ENCODE measurements around the gene CAV1.
A peak's percentile ranks its signal among the peaks of the same experiment; 100 is the strongest.
"Not testable (repeated sequence)": the region's sequence is repeated elsewhere in the genome, so short reads cannot be mapped to it uniquely, and the experiment has no call there.

Gene CAV1, protein sequence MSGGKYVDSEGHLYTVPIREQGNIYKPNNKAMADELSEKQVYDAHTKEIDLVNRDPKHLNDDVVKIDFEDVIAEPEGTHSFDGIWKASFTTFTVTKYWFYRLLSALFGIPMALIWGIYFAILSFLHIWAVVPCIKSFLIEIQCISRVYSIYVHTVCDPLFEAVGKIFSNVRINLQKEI

DNA sequence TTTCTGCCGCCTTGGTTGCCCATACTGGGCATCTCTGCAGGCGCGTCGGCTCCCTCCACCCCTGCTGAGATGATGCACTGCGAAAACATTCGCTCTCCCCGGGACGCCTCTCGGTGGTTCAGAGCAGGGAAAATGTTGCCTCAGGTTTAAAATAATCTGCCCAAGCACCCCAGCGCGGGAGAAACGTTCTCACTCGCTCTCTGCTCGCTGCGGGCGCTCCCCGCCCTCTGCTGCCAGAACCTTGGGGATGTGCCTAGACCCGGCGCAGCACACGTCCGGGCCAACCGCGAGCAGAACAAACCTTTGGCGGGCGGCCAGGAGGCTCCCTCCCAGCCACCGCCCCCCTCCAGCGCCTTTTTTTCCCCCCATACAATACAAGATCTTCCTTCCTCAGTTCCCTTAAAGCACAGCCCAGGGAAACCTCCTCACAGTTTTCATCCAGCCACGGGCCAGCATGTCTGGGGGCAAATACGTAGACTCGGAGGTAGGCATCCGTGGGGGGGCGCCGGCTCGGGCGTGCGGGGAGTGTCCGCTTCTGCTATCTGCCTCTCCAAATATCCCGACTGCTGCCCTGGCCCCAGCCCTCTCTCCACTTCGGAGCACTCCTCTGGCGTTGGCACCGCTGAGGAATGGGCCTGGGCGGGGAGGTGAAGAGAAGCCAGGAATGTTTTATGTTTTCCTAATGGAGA, at the start of gene CAV1:
TSS of gene CAV1 (plus strand) at position 428 of the 689 bp plus-strand sequence. CDS start at position 455, 27 bp downstream.
- no peak for DNase-seq (ENCODE audit: low read depth in 4 of 4, low spot score in 1 of 4)

DNA sequence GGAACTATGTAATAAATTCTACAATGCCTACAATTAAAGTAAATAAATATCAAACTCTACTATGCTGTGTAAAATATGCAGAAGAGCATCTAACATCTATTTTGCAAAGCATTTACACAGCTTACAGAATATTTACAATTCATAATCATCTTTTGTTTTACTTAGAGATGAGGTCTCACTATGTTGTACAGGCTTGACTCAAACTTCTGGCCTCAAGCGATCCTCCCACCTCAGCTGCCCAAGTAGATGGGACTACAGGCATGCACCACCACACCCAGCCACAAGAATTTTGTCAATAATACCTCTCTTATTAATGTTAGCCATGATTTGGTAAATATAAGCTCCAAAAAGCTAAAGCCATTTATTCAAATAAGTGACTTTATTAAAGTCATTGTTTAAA, 47.2 kb upstream of the CAV1 start:
- no peak for DNase-seq (ENCODE audit: low read depth in 4 of 4, low spot score in 1 of 4)

DNA sequence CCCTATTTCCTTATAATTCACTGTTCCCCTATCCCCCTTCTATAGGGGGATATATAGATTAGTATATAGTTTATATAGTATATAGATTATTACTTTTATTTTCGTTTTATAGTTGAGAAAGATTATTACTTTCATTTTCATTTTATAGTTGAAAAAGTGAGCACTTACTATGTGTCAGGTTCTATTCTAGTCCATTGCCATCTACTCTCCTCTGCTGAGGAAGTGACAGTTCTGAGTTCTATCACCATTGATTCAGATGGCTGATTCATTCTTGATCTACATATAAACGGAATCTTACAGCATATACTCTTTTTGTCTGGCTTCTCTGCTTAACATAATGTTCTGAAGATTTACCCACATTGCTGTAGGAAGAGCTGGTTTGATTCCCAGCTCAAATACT, 46.0 kb upstream of the CAV1 start:
- DNase-seq (ENCODE audit: low read depth in 4 of 4, low spot score in 1 of 4) = no peak

DNA sequence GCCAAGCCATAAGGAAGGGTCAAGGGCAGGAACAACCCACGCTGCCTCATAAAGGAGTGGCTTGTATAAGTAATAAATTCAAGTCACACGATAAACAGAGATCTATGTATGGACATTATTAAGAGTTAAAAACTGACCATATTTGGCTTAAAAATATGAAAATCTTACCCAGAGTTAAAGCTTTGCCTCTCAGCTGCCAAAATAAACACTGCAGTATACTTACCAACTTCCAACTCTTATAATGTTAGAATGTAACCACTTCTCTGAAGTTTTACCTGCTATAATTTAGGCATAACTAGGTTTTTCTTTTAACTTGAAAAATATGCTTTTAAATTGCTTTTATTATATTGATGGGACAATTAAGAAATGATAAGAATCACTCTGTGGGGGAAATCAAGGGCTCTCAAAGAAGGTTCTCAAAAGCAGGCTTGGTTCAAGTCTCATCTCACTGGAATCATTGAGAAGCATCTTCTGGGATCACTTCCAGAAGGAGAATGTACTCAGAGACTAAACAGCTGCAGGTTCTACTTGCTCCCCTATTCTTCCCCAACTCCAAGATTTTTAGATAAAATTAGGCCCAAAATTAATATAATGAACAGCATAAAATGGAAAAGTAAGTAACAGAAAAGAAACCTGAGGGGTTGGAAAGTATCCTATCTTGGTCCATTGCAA, 41.4 kb upstream of the CAV1 start:
- no peak for DNase-seq (ENCODE audit: low read depth in 4 of 4, low spot score in 1 of 4)

DNA sequence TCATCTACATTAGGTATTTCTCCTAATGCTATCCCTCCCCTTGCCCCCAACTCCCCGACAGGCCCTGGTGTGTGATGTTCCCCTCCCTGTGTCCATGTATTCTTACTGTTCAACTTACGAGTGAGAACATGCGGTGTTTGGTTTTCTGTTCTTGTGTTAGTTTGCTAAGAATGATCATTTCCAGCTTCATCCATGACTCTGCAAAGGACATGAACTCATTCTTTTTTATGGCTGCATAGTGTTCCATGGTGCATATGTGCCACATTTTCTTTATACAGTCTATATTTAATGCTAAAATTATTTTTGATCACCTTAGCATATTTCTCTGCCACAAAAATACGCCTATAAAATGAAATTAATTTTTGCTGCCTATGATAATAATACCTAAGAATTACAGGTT, 40.4 kb upstream of the CAV1 start:
- DNase-seq (ENCODE audit: low read depth in 4 of 4, low spot score in 1 of 4) = not testable (repeated sequence)

DNA sequence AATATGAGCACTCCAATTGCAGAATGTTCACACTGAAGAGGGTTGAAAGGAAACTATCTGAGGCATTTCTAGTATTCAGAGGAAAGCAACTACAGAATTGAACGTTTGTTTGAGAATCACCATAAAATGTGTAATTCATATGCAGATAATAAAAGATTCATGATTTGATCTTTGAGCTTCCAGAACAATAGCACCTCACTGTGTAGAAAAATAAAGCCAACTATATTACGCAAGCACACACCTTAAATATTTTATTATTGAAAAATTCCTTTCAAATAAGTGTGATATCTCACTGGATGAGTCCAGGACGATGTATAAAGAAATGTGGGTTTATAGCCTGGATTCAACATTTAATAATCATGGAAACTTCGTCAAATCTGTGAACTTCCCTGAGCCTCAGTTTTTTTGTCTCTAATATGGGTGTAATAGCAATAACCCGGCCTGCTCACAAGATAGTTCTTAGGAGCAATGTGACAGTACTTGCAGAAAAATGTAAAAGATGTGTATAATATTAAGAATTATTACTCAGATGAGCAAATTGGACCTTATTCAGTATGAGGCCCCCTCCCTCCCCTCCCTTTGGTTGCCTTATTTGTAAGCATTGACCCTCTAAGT, 36.8 kb upstream of the CAV1 start:
- no peak for DNase-seq (ENCODE audit: low read depth in 4 of 4, low spot score in 1 of 4)

DNA sequence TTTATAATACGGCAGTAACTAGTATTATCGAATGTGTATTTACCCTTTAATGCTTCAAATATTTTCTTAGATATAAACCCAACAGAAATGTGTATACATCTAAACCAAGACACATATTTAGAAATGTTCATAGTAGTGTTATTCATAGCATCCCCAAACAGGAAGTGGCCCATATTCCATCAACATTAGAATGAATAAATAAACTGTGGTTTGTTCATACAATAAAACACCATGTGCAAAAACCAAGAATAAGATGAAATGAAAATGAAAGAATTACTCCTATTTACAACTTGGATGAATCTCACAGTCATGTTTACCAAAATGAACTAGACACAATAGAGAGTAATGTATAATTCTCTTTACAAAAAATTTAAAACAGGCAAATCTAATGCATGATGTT, 34.5 kb upstream of the CAV1 start:
- DNase-seq (ENCODE audit: low read depth in 4 of 4, low spot score in 1 of 4) = no peak

DNA sequence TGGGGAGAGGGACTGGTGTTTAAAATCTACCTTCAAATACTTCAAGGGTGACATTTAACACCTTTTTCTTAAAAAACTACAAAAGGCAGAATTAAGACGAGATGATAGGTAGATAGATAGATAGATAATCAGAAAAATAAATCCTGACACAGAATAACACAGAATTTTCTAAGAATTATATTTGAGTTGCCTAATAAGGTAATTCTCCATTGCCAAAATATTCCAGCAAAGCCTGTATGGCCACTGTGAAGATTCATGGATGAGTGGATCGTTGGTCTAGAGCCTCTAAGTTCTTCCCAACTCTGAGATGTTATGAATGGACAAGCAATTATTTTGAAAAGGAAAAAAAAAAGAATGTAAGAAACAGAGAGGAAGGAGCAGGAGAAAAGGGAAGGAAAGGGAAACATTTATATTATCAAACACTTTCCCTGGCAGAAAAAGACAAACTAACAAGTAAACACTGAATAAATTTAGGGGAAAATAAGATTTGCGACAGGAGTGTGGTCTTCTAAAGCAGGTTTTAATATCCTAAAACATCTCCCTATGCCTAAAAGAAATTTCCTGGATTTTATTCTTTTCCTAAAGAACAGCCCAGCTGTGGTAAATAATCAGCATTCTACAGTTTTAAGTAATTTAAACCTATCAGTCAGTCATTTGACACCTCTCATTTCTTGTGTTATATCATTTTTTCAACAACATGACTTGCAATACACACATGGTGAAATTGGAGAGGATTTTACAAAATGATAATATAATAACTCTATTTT, 32.8 kb upstream of the CAV1 start:
- DNase-seq (ENCODE audit: low read depth in 4 of 4, low spot score in 1 of 4) = no peak

DNA sequence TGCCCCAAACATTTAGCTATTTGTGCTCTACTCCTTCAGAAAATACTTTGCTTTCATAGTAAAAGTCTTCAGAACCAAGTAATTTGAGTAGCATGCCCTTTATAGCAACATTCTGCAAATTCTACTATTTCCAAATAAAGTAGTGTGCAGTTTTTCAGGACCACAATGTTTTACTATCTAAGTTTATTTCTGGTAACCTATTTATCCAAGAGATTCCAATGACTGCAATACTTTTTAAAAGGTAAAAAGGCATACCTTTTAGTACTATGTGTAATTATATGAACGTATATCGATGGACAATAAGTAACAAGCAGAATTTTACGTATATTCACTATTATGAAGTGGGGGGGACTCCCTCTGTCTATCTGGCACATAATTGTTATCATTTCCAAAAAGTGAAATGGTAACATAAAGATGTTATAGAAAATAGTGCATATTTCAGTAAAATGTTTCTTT, 32.2 kb upstream of the CAV1 start:
- DNase-seq (ENCODE audit: low read depth in 4 of 4, low spot score in 1 of 4) = no peak

DNA sequence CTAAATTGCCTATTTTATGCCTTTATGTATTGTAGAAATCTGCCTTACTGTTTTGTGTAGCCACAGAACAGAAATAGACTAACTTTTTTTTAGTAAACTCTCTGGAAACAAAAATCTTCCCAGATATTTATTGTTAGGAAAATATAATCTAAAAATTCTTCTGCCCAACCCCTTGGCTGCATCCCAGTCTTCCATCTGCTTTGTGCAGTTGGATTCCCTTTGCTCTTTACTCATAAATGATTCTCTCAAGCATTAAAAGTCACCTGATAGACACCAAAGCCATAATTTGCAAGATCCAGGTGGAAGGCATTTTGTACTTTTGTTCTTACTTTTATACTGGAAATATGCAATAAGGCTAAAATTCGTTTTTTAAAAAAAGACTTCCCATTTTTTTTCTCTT, 31.4 kb upstream of the CAV1 start:
- DNase-seq (ENCODE audit: low read depth in 4 of 4, low spot score in 1 of 4) = no peak

DNA sequence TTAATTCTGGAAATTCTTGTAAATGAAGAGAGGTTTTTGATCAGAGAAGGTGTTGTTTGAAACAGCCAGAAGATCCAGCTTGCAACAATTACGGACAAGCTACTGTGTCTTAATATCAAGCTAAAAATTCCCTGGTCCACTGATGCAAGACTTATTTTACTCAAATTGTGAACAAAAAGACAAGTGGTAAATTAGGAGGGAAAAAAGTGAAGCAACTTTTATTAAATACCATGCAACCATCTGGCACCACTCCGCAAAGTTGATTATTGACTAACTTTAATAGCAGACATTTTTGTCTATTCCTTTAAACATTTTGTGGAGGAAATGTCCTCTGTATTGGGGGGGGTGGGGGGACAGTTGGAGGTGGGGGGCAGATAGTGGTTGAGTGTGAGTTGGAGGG, 30.4 kb upstream of the CAV1 start:
- DNase-seq (ENCODE audit: low read depth in 4 of 4, low spot score in 1 of 4) = no peak

DNA sequence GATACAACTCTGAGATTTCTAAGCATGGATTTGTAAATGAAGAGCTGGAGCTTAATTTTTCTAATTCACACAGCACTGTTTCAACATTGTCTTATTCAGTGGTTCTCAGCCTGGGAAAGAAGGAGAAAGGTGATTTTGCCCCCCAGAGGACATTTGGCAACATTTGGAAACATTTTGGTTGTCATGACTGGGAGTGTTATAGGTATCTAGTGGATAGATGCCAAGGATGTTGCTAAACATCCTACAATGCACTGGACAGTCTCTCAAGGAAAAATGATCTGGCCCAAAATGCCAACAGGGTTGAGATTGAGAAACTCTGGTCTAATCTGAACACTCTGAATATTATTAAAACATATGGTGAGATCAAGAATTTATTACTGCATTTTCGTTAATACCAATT, 29.1 kb upstream of the CAV1 start:
- no peak for DNase-seq (ENCODE audit: low read depth in 4 of 4, low spot score in 1 of 4)

DNA sequence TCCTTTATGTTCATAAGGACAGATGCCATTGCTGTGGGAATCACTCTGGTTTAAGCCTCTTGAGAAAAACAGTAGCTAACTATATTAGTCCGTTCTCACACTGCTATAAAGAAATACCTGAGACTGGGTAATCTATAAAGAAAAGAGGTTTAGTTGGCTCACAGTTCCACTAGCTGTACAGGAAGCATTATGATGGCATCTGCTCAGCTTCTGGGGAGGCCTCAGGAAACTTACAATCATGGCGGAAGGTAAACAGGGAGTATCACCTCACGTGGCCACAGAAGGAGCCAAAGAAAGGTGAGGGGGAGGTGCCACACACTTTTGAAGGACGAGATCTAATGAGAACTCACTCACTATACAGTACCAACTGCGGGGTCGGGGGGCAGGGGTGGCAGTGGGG, 28.2 kb upstream of the CAV1 start:
- DNase-seq (ENCODE audit: low read depth in 4 of 4, low spot score in 1 of 4) = no peak

DNA sequence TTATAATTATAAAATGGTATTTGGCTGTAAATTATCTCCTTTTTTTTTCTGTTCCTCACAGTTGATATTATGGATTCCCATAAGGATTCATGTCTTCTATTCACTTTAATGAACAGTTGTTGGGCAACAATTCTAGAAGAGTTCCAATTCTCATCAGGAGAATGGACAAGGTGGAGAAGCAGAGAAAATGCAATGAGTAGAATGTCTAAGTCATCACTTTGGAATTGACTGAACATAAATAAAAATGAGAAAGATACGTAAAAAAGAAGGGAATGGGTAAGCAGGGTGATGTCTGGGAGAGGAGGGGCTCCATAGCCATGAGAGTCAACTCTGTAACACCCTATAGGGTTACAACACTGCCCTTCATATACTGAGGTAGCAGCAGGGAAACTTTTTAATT, 27.1 kb upstream of the CAV1 start:
- no peak for DNase-seq (ENCODE audit: low read depth in 4 of 4, low spot score in 1 of 4)

DNA sequence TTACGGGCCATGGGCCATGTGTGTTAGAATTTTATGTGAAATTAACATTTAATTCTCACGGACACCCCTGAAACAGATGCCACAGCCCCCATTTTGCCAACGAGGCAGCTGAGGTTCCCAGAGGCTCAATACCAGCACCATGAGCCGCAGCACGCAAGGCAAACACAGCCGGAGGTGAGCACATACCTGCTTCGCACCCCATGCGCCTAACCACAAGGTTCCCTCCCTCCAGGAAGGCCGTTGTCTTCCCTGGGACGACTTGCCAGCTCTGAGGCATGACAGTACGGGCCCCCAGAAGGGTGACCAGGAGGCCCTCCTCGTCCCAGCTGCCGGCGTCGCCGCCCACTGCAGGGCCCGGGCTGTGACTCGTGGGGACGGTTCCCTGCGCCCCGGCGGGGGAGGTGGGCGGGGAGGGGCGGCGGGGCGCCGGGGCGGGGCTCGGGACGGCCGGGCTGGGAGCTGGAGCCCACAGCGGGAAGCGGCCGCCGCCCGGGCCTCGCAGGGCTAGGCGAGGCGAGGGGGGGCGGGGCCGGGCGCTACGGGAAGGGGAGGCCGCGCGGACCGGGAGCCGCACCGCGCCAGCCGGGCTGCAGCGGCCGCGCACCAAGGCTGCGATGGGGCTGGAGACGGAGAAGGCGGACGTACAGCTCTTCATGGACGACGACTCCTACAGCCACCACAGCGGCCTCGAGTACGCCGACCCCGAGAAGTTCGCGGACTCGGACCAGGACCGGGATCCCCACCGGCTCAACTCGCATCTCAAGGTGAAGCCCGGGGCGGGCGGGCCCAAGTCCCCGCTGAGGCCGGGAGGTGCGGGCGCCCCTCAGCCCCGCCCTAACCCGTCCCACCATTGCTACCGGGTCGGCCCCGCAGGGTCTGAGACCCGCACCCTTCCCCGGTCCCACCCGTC, 25.4 kb upstream of the CAV1 start, which contains the start of gene CAV2:
TSS of gene CAV2 (plus strand) at position 571 of the 910 bp plus-strand sequence. CDS start at position 615, 44 bp downstream.
- DNase-seq (ENCODE audit: low read depth in 4 of 4, low spot score in 1 of 4) = no peak

DNA sequence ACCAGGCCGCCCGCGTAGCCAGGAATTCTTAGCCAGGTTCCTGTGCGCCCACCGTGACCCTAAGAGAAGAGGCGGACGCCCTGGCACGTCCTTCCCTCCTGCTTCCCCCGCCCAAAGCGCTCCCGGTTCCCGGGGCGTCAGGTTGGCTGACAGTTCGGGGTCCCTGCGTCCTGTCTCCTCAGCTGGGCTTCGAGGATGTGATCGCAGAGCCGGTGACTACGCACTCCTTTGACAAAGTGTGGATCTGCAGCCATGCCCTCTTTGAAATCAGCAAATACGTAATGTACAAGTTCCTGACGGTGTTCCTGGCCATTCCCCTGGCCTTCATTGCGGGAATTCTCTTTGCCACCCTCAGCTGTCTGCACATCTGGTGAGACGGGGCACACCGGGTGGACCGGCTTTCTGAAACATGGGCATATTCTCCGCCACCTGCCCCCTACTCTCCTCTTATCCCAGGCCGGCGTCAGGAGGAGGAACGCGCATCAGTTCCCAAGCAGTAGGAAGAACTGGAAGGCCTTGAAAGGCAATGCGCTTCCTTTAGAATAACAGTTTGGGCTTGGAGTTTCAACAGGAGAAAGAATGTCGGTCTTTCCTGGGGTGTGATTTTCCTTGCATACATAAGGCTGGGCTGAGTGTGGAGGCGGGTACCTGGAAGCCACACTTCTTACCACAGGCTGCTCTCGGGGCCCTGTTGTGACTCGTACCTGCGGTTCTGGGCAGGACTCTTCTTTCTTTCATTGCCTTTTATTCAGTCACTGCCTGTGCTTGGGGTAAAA, 24.6 kb upstream of the CAV1 start:
- peak in 1 of 4 experiments; percentile 22 for DNase-seq (ENCODE audit: low read depth in 4 of 4, low spot score in 1 of 4)

DNA sequence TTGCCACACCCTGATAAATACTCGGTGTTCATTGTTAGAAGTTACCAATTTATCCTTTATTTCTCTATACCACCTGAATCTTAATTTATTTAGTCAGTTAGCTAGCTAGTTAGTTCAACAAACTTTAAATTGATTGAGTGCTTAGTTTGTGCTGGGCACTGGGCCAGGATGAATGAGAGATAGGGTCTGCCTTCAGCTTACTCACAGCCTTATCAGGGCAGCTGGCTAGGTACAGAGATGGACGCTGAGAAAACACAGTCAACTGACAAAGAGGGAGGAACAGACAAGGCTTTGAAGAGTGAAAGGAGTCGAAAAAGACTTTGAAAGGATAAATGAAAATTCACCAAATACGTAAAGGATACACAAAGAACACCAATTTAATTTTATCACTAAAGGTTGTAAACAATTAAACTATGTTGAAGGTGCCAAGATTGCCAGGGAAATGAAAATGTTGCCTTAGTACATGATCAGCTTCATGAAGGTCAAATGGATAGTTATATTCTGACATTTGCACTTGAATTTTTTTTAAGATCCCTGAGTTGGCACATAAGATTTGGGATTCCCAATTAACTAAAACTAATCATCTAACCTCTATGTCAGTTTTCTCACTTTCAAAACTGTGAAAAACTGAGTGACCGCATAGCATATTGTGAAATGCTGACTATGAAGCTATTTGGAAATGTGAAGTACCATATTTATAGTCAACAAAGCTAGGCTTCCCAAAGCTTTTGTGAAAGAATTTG, 23.2 kb upstream of the CAV1 start:
- DNase-seq (ENCODE audit: low read depth in 4 of 4, low spot score in 1 of 4) = no peak

DNA sequence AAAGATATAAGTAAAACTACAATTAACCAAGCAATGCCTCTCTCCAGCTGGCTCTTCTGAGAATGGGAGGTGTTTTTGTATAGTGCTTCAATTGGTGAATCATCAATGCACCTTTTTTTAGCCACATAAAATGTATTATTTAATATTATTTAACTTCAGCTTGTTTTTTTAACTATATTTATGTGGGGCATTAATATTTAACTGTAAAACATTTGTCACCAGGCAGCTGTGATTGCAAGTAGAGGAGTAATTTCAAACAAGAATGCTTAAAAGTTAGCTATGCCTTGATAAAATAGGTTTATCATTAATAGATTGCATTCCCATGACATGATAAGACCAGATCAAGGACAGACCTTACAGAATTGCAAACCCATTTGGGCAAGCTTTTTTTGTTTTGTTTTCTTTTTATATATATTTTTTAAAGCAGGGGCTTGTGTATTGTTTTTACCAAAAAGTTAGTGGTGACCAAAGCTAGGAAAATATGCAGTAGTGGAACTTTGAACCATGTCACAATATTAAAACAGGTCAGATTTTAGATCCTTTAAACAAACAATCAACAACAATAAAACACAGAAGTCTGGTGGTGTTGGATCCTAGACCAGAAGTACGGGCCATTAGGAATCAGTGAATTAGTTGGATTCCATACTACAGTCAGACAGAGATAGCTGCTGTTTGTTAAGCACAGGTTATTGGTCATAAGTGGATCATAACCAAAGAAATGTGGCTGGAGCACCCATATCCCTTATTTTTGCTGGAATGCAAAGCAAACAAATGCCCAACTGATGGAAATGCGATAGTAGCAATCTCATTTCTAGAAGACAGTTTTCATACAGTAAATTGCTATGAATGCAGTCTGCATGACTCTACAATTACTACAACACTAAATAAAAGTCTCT, 22.4 kb upstream of the CAV1 start:
- no peak for DNase-seq (ENCODE audit: low read depth in 4 of 4, low spot score in 1 of 4)
